GM10266 (cell line): Measurements from ENCODE around the gene DOC2A.

Experiments
- DNase-seq: peaks from one replicate; pipeline ENCODE4 v3.0.0; 2012; ENCODE audit errors: extremely low spot score
- CTCF ChIP-seq: IDR thresholded peaks from 2 replicates; pipeline ENCODE4 v1.5.1; 2012; ENCODE audit warnings: mild to moderate bottlenecking, low read depth; ENCODE audit not compliant: control insufficient read depth, insufficient read depth; ENCODE audit errors: missing control alignments

DOC2A gene

DNA sequence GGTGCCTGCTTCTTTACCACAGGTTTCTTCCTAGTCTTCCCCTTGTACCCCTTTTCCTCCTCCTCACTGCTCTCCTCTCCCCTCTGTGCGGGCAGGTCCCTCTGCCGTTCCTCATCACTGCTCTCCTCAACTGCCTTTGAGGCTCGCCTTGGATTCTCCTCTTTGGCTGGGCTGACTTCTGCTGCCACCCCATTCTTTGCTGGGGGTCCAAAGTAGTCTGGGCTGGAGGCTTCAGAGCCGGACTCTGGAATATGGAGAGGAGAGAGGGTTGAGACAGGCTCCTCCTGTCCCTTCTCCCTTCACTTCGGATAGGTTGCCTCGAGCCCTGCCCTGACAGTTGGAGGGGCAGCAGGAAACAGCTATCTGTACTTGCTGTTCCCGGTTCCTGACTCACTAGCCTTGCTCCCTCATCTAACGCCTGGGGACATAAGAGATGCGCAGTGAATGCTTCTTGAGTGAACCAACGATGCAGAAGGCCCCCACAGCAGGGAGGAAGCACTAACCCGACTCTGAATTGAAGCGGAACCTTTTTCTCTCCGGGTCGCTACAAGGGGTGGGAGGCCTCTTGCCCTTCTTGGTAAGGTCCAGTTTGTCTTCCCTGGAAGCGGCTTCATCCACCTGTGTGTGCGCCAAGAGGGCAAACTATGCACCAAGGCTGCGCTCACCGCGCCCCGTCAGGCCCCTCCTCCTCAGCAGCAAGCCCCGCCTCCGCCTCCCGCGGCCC, 16.1 kb downstream of the DOC2A start:
- peak; percentile 82 for DNase-seq

DNA sequence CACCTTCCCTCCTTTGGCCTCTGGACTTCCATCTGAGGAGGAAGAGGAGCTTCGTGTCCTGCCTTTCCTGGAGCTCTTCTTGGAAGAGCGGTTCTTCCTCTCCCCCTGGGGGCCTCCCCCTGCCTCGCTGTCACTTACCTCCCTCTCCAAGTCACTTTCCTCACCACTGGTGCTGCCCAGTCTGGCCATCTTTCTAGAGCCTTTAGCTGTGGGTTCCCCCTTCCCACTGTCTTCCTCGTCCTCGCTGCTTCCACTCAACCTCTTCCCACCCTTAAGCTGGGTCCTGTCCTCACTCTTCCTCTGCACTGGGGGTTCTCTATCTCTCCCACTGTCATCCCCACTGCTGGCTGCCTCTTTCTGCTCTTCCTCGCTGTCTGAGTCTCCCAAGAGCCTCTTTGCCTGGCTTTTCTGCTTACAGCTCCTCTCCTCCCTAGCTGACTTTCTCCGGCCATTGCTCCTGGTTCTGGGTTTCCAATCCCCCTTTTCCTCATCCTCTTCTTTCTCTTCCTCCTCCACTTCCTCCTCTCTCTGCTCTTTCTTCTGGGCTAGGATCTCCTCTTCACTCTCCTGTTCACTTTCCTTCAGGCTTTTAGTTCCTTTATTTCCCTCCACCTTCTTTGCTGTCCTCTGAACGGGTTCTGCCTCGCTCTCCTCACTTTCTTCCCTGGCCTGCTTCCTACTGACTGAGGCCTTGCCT, 16.8 kb downstream of the DOC2A start:
- TF ChIP-seq CTCF, result no peak
- no peak for DNase-seq

More for the DNA sequence above, 16.1 kb downstream of the DOC2A start:
- no peak for TF ChIP-seq CTCF

- DNase-seq, result no peak
- TF ChIP-seq CTCF, result no peak
Observed at GRCh38 chr16:29993191-29993902, 17.5 kb downstream of the DOC2A start.

DNA sequence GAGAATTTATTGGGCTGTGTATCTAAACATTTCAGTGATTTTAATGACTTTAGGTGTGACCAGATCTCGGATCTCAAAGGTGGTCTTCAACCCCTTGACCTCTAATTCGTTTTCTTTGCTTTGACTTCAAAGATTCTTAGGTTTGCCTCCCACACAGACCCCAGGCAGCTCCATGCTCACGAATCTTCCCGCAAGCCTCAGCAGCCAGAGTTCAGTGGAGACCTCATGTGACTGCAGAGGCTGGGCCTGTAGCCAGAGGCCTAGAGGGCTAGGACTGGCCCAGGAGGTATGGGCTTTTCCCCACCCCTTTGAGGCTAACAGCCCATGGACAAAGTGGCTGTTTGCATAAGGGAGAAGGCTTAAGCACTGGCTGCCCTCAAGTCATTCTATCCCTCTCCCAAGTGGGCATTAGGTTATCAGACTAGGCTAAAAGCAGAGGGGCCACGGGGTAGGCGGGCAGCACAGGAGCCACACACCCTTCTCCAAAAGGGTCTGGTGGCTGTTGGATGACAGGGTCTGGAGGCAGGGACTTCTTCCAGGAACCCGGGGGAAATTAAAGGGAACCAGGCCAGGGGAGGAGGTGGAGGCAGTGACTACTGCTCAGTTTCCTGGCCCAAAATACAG, 18.4 kb downstream of the DOC2A start:
- TF ChIP-seq CTCF, result no peak
- no peak for DNase-seq

DNA sequence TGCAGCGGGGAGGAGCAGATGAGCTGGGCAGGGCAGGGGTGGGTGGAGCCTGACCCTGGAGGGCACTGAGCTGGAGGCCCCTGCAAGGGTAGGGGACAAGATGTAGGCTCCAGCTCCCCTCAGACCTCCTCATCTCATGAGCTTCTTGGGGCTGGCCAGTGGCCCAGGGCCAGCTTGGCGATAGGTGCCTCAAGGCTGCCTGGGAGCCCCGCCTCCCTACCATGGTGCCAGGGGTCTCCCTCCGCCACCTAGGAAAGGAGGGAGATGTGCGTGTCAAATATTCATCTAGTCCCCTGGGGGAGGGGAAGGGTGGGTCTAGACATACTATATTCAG, 19.3 kb downstream of the DOC2A start:
- TF ChIP-seq CTCF, result no peak
- no peak for DNase-seq

GRCh38 chr16:29990883-29991570, 19.8 kb downstream of the DOC2A start:
- no peak for DNase-seq
- no peak for TF ChIP-seq CTCF
